ENCODE data around the gene FCN3. TPM values are rescaled to one million over a fixed set of nuclear protein-coding genes. Genes with fewer than 3 reads are reported as not detected.

The FCN3 gene
- total RNA-seq, 6 experiments from 2014 or later, result not detected

GRCh38 chr1:27364696-27365371 lies 9.8 kb downstream of the FCN3 start:
- Mint-ChIP-seq H3K27ac (peak overlapping the region; percentile 98), H3K27me3 (ENCODE audit: insufficient read depth) (peaks cover 2% of the 10 kb centered on the region), H3K4me3 (peak overlapping the region; percentile 92), H3K9me3 (no peaks in the 10 kb centered on the region), H3K4me1 (ENCODE audit: low read depth) (peaks cover 19% of the 10 kb centered on the region), H3K36me3 (ENCODE audit: low read depth) (peaks cover 13% of the 10 kb centered on the region)
- DNase-seq, result no peak
- TF ChIP-seq CTCF (IDR thresholded peaks at IDR 0.05), result no peak

- no peak for TF ChIP-seq CTCF (IDR thresholded peaks at IDR 0.05)
- Mint-ChIP-seq H3K27ac (no peak overlapping the region), H3K4me3 (peak overlapping the region; percentile 30; the same call in 1 of the 2 replicates), H3K36me3 (ENCODE audit: low read depth) (peaks cover 21% of the 10 kb centered on the region), H3K4me1 (ENCODE audit: low read depth) (peaks cover 19% of the 10 kb centered on the region), H3K9me3 (no peaks in the 10 kb centered on the region), H3K27me3 (ENCODE audit: insufficient read depth) (peaks cover 2% of the 10 kb centered on the region)
- no peak for DNase-seq
These were observed 10.6 kb downstream of the FCN3 start for GRCh38 chr1:27363766-27364695.

GRCh38 chr1:27361553-27361952 lies 13.1 kb downstream of the FCN3 start:
- TF ChIP-seq CTCF (IDR thresholded peaks at IDR 0.05), result no peak
- peaks cover 9% of the 10 kb centered on the region for H3K4me1 Mint-ChIP-seq (ENCODE audit: low read depth)
- no peak for DNase-seq
- H3K36me3 Mint-ChIP-seq (ENCODE audit: low read depth), result peaks cover 28% of the 10 kb centered on the region
- peaks cover 2% of the 10 kb centered on the region for H3K27me3 Mint-ChIP-seq (ENCODE audit: insufficient read depth)
- H3K9me3 Mint-ChIP-seq, result no peaks in the 10 kb centered on the region
- no peak overlapping the region for H3K27ac Mint-ChIP-seq
- no peak overlapping the region for H3K4me3 Mint-ChIP-seq

DNA sequence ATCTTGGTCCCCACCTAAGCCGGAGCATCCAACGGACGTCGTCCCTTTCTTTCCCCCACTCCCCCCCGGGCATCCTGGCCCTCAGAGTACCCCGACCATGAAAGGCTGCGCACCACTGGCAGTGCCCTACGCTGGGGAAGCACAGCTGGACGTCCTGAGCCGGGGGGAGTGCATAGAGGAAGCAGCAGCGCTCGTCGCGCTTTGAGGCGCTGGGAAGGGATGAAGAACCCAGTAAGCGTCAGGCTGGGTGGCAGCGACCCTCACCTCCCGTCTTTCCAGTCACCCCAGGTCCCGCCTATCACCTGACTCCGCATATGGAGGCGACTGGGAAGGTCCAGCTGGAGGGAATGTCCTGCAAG lies 13.6 kb downstream of the FCN3 start:
- H3K27me3 Mint-ChIP-seq (ENCODE audit: insufficient read depth), result peaks cover 2% of the 10 kb centered on the region
- H3K27ac Mint-ChIP-seq, result no peak overlapping the region
- H3K4me3 Mint-ChIP-seq, result no peak overlapping the region
- H3K9me3 Mint-ChIP-seq, result no peaks in the 10 kb centered on the region
- TF ChIP-seq CTCF (IDR thresholded peaks at IDR 0.05), result no peak
- H3K36me3 Mint-ChIP-seq (ENCODE audit: low read depth), result peaks cover 28% of the 10 kb centered on the region
- no peak for DNase-seq
- peaks cover 9% of the 10 kb centered on the region for H3K4me1 Mint-ChIP-seq (ENCODE audit: low read depth)

GRCh38 chr1:27360159-27361043 lies 14.2 kb downstream of the FCN3 start:
- no peak for TF ChIP-seq CTCF (IDR thresholded peaks at IDR 0.05)
- H3K27me3 Mint-ChIP-seq (ENCODE audit: insufficient read depth), result peaks cover 2% of the 10 kb centered on the region
- H3K36me3 Mint-ChIP-seq (ENCODE audit: low read depth), result peaks cover 34% of the 10 kb centered on the region
- H3K27ac Mint-ChIP-seq, result no peak overlapping the region
- H3K4me1 Mint-ChIP-seq (ENCODE audit: low read depth), result peaks cover 8% of the 10 kb centered on the region
- DNase-seq, result no peak
- no peak overlapping the region for H3K4me3 Mint-ChIP-seq
- H3K9me3 Mint-ChIP-seq, result no peaks in the 10 kb centered on the region
